ENCODE measurements around the gene MPRIP. TPM values are rescaled to one million over a fixed set of nuclear protein-coding genes. Genes with fewer than 3 reads are reported as not detected.

MPRIP gene
- total RNA-seq, 4 donors from 2014 or later, result 61.5 to 407 (median 103) TPM

GRCh38 chr17:17196776-17197175 lies 154.5 kb downstream of the MPRIP start:
- H3K27me3 ChIP-seq, result no peaks in the 10 kb centered on the region
- H3K27ac ChIP-seq, result no peak overlapping the region
- H3K9me3 ChIP-seq, result no peaks in the 10 kb centered on the region
- intact Hi-C loops (cut with DNase I; ENCODE audit: low total_unique reads), result no loop called here
- H3K4me1 ChIP-seq, result peaks cover 0 to 1% of the 10 kb centered on the region in 2 donors
- H3K36me3 ChIP-seq, result no peaks in the 10 kb centered on the region
- H3K4me3 ChIP-seq, result no peak overlapping the region
- TF ChIP-seq POLR2A (IDR thresholded peaks at IDR 0.05), result no peak
- TF ChIP-seq, protein P1, sequence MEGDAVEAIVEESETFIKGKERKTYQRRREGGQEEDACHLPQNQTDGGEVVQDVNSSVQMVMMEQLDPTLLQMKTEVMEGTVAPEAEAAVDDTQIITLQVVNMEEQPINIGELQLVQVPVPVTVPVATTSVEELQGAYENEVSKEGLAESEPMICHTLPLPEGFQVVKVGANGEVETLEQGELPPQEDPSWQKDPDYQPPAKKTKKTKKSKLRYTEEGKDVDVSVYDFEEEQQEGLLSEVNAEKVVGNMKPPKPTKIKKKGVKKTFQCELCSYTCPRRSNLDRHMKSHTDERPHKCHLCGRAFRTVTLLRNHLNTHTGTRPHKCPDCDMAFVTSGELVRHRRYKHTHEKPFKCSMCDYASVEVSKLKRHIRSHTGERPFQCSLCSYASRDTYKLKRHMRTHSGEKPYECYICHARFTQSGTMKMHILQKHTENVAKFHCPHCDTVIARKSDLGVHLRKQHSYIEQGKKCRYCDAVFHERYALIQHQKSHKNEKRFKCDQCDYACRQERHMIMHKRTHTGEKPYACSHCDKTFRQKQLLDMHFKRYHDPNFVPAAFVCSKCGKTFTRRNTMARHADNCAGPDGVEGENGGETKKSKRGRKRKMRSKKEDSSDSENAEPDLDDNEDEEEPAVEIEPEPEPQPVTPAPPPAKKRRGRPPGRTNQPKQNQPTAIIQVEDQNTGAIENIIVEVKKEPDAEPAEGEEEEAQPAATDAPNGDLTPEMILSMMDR (IDR thresholded peaks at IDR 0.05), result no peak
- no peak for DNase-seq

DNA sequence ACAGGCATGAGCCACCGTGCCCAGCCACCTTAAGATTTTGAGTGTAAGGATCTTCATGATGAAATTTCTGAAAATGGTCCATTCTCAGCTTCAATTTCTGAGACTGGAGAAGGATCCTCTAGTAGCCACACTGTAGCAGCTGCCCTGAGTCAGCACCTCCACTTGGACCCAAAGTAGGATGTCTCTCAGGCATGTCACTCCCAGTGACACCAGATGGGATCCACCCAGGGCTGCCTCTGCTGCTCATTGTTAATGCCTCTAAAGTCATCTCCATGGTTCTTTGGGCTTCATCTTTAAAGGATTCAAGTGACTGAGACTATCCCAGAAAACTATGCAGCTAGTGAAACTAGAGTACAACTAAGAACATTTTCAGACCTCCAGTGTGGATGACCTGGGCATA lies 156.0 kb downstream of the MPRIP start:
- Histone ChIP-seq H3K36me3 (no peaks in the 10 kb centered on the region), H3K4me1 (no peaks in the 10 kb centered on the region), H3K9me3 (no peaks in the 10 kb centered on the region), H3K27ac (no peak overlapping the region), H3K27me3 (no peaks in the 10 kb centered on the region), H3K4me3 (no peak overlapping the region)
- DNase-seq, result no peak
- intact Hi-C loops (cut with DNase I; ENCODE audit: low total_unique reads), result no loop called here
- no peak for TF ChIP-seq POLR2A (IDR thresholded peaks at IDR 0.05)
- TF ChIP-seq, protein P1 (IDR thresholded peaks at IDR 0.05), result no peak

- Histone ChIP-seq H3K4me1 (peaks cover 0 to 13% of the 10 kb centered on the region in 2 donors), H3K36me3 (no peaks in the 10 kb centered on the region), H3K4me3 (no peak overlapping the region), H3K9me3 (no peaks in the 10 kb centered on the region), H3K27me3 (no peaks in the 10 kb centered on the region), H3K27ac (peak overlapping the region in 1 of 2 donors; percentile 52)
- intact Hi-C loops (cut with DNase I; ENCODE audit: low total_unique reads), result no loop called here
- no peak for DNase-seq
- TF ChIP-seq, protein P1 (IDR thresholded peaks at IDR 0.05), result no peak
- TF ChIP-seq POLR2A (IDR thresholded peaks at IDR 0.05), result no peak
Observed at GRCh38 chr17:17200311-17200710, 158.1 kb downstream of the MPRIP start.

- Histone ChIP-seq H3K27ac (peak overlapping the region in 1 of 2 donors; percentile 63), H3K4me3 (no peak overlapping the region), H3K9me3 (no peaks in the 10 kb centered on the region), H3K36me3 (no peaks in the 10 kb centered on the region), H3K4me1 (peaks cover 0 to 13% of the 10 kb centered on the region in 2 donors), H3K27me3 (no peaks in the 10 kb centered on the region)
- TF ChIP-seq, protein P1 (IDR thresholded peaks at IDR 0.05), result no peak
- TF ChIP-seq POLR2A (IDR thresholded peaks at IDR 0.05), result no peak
- intact Hi-C loops (cut with DNase I; ENCODE audit: low total_unique reads), result no loop called here
- peak in 1 of 2 donors; percentile 42 for DNase-seq
Observed at GRCh38 chr17:17200831-17201230, 158.6 kb downstream of the MPRIP start.

- Histone ChIP-seq H3K36me3 (no peaks in the 10 kb centered on the region), H3K4me1 (peaks cover 0 to 14% of the 10 kb centered on the region in 2 donors), H3K27me3 (no peaks in the 10 kb centered on the region), H3K9me3 (no peaks in the 10 kb centered on the region), H3K27ac (peak overlapping the region in 1 of 2 donors; percentile 63), H3K4me3 (no peak overlapping the region)
- DNase-seq, result no peak
- TF ChIP-seq, protein P1 (IDR thresholded peaks at IDR 0.05), result no peak
- TF ChIP-seq POLR2A (IDR thresholded peaks at IDR 0.05), result no peak
- intact Hi-C loops (cut with DNase I; ENCODE audit: low total_unique reads), result no loop called here
Observed at GRCh38 chr17:17201271-17201670, 159.0 kb downstream of the MPRIP start.
